SU-DHL-6 (cell line): ENCODE data around the gene SPAG4.

Experiments
- CTCF ChIP-seq: fragments of 200-600 bp; sonication (generic); IDR thresholded peaks from one replicate; pipeline ENCODE4 v1.5.1; 2017; ENCODE audit warnings: antibody characterized with exemption, mild to moderate bottlenecking, low read length, moderate library complexity; ENCODE audit not compliant: insufficient read depth, poor library complexity, severe bottlenecking
- EZH2phosphoT487 ChIP-seq: fragments of 200-600 bp; sonication (generic), shearing (Covaris generic); conservative IDR thresholded peaks from 2 replicates; pipeline ENCODE4 v1.6.1; 2018; ENCODE audit warnings: mild to moderate bottlenecking, antibody characterized with exemption, low read length, moderate library complexity, mixed read lengths

- TF ChIP-seq CTCF (no peak), EZH2phosphoT487 (no peak)
These were observed 37.2 kb upstream of the SPAG4 start for GRCh38 chr20:35578469-35578868.
